IMR-90 (cell line): Measurements from ENCODE around the gene C7orf33. TPM values are rescaled to one million over a fixed set of nuclear protein-coding genes. Genes with fewer than 3 reads are reported as not detected.

Source experiments
- ATAC-seq: fragments of 200-7000 bp; cut with Tn5 transposase; 2 replicates; pipeline ENCODE4 v1.9.1; 2020; ENCODE audit warnings: low read depth, mild to moderate bottlenecking, moderate library complexity
- BruUV-seq: library from RNA; stranded (reverse); fragments of 400-500 nt; replicated peaks from 2 replicates; lab custom pipeline; 2021; lab: Mats Ljungman, UMichigan
- CTCF ChIA-PET: fragments of 300-600 bp; formaldehyde crosslinking; extraction: SDS; loops from one replicate; lab custom pipeline; 2021; ENCODE audit warnings: antibody characterized with exemption; lab: Yijun Ruan, JAX
- POLR2A ChIA-PET: fragments of 300-600 bp; sonication (Branson Sonifier 250); formaldehyde crosslinking; loops from one replicate; lab custom pipeline; 2022; ENCODE audit warnings: antibody characterized with exemption; ENCODE audit not compliant: unreplicated experiment; lab: Charles Lee
- DNase-seq: peaks from one replicate; pipeline ENCODE4 v3.0.0; 2013
- H2AFZ ChIP-seq: replicated peaks from 2 replicates; pipeline ENCODE3; 2013; ENCODE audit warnings: low read length, mild to moderate bottlenecking; ENCODE audit not compliant: poor library complexity
- H2AK5ac ChIP-seq: 2 replicates; pipeline ENCODE4 v1.6.1; 2013; ENCODE audit warnings: low read depth, low read length, inconsistent platforms
- H2AK9ac ChIP-seq: replicated peaks from 2 replicates; pipeline ENCODE3; 2013; ENCODE audit warnings: mild to moderate bottlenecking, low read depth, low read length, moderate library complexity; ENCODE audit not compliant: poor library complexity
- H2BK120ac ChIP-seq: 2 replicates; pipeline ENCODE4 v1.6.1; 2013; ENCODE audit warnings: low read depth, low read length, inconsistent platforms
- H2BK15ac ChIP-seq: 3 replicates; pipeline ENCODE4 v1.6.1; 2013; ENCODE audit warnings: low read depth, low read length, inconsistent platforms
- H2BK20ac ChIP-seq: 2 replicates; pipeline ENCODE4 v1.6.1; 2013; ENCODE audit warnings: low read depth, mild to moderate bottlenecking, inconsistent platforms, low read length, moderate library complexity
- H2BK5ac ChIP-seq: 2 replicates; pipeline ENCODE4 v1.6.1; 2013; ENCODE audit warnings: mild to moderate bottlenecking, low read depth, low read length, inconsistent platforms; ENCODE audit not compliant: poor library complexity, severe bottlenecking
- H3K14ac ChIP-seq: replicated peaks from 2 replicates; pipeline ENCODE4 v1.6.1; 2013; ENCODE audit warnings: low read depth, low read length, inconsistent platforms
- H3K18ac ChIP-seq: 2 replicates; pipeline ENCODE4 v1.6.1; 2013; ENCODE audit warnings: low read depth, low read length, control low read depth
- H3K23ac ChIP-seq: 2 replicates; pipeline ENCODE4 v1.6.1; 2013; ENCODE audit warnings: low read depth, low read length, inconsistent platforms
- H3K27ac ChIP-seq: 2 replicates; pipeline ENCODE4 v1.5.1; 2013; ENCODE audit warnings: mild to moderate bottlenecking, control low read depth, low read length; ENCODE audit not compliant: insufficient read depth
- H3K27me3 ChIP-seq: 2 replicates; pipeline ENCODE4 v1.6.1; 2013; ENCODE audit warnings: low read length; ENCODE audit not compliant: control insufficient read depth, insufficient read depth
- H3K36me3 ChIP-seq: 2 replicates; pipeline ENCODE4 v1.6.1; 2013; ENCODE audit warnings: low read length, mixed read lengths; ENCODE audit not compliant: control insufficient read depth, insufficient read depth
- H3K4ac ChIP-seq: 2 replicates; pipeline ENCODE4 v1.6.1; 2013; ENCODE audit warnings: low read depth, low read length, inconsistent platforms
- H3K4me1 ChIP-seq: 2 replicates; pipeline ENCODE4 v1.6.1; 2013; ENCODE audit warnings: low read length, mixed read lengths; ENCODE audit not compliant: control insufficient read depth, insufficient read depth
- H3K4me2 ChIP-seq: 2 replicates; pipeline ENCODE4 v1.6.1; 2013; ENCODE audit warnings: low read depth, mild to moderate bottlenecking, control low read depth, low read length, moderate library complexity
- H3K4me3 ChIP-seq: 2 replicates; pipeline ENCODE4 v1.5.1; 2013; ENCODE audit warnings: low read depth, mild to moderate bottlenecking, control low read depth, low read length, moderate library complexity; ENCODE audit not compliant: insufficient read depth
- H3K56ac ChIP-seq: 2 replicates; pipeline ENCODE4 v1.6.1; 2013; ENCODE audit warnings: low read length, inconsistent platforms; ENCODE audit not compliant: insufficient read depth; ENCODE audit errors: extremely low read depth
- H3K79me1 ChIP-seq, 2 experiments: 2 replicates each; pipeline ENCODE4 v1.6.1; 2013; ENCODE audit warnings: low read length in 2 of 2, inconsistent platforms in 1 of 2, low read depth in 1 of 2
- H3K9ac ChIP-seq: 2 replicates; pipeline ENCODE4 v1.6.1; 2013; ENCODE audit warnings: low read depth, low read length, control low read depth
- H3K9me1 ChIP-seq: 2 replicates; pipeline ENCODE4 v1.6.1; 2013; ENCODE audit warnings: low read length, inconsistent platforms; ENCODE audit not compliant: insufficient read depth
- H3K9me3 ChIP-seq: 2 replicates; pipeline ENCODE4 v1.6.1; 2013; ENCODE audit warnings: low read length; ENCODE audit not compliant: control insufficient read depth, insufficient read depth
- H4K20me1 ChIP-seq: 2 replicates; pipeline ENCODE4 v1.6.1; 2013; ENCODE audit warnings: low read length, inconsistent platforms; ENCODE audit not compliant: insufficient read depth
- H4K5ac ChIP-seq: 2 replicates; pipeline ENCODE4 v1.6.1; 2013; ENCODE audit warnings: mild to moderate bottlenecking, low read depth, low read length, control low read depth
- H4K8ac ChIP-seq, 2 experiments: 2 replicates each; pipeline ENCODE4 v1.6.1; 2013; ENCODE audit warnings: low read depth in 2 of 2, low read length in 2 of 2, control low read depth in 1 of 2, inconsistent platforms in 1 of 2
- H4K91ac ChIP-seq: 2 replicates; pipeline ENCODE4 v1.6.1; 2013; ENCODE audit warnings: low read depth, low read length, inconsistent platforms; ENCODE audit not compliant: insufficient read depth
- CHD1 ChIP-seq: IDR thresholded peaks from 2 replicates; pipeline ENCODE4 v1.6.1; 2012; ENCODE audit warnings: low read depth, low read length, improper control_type of control experiment
- ELK1 ChIP-seq: fragments of 150-350 bp; IDR thresholded peaks from 2 replicates; pipeline ENCODE4 v1.6.1; 2016; ENCODE audit warnings: low read depth, mild to moderate bottlenecking, low read length, moderate library complexity, borderline replicate concordance
- MAZ ChIP-seq: IDR thresholded peaks from 2 replicates; pipeline ENCODE4 v1.6.1; 2012; ENCODE audit warnings: low read depth, mild to moderate bottlenecking, low read length, improper control_type of control experiment, moderate library complexity, borderline replicate concordance
- MXI1 ChIP-seq: IDR thresholded peaks from 2 replicates; pipeline ENCODE4 v1.6.1; 2012; ENCODE audit warnings: low read depth, mild to moderate bottlenecking, low read length, moderate library complexity, borderline replicate concordance
- NFE2L2 ChIP-seq: fragments of 150-350 bp; IDR thresholded peaks from 2 replicates; pipeline ENCODE4 v1.6.1; 2016; ENCODE audit warnings: low read depth, mild to moderate bottlenecking, low read length
- RAD21 ChIP-seq: IDR thresholded peaks from 2 replicates; pipeline ENCODE4 v1.6.1; 2012; ENCODE audit warnings: low read length, improper control_type of control experiment
- RCOR1 ChIP-seq: IDR thresholded peaks from 2 replicates; pipeline ENCODE4 v1.6.1; 2012; ENCODE audit warnings: mild to moderate bottlenecking, low read length, improper control_type of control experiment; ENCODE audit not compliant: insufficient replicate concordance
- WGBS, 2 experiments: methylation state at CpG; one replicate each; pipeline versions ENCODE4 v1.1.5 to v1.1.7; 2013; ENCODE audit warnings: missing lambda C conversion rate in 2 of 2; ENCODE audit not compliant: insufficient read length in 1 of 2; ENCODE audit errors: extremely low coverage in 2 of 2; 5-methylcytosine and 5-hydroxymethylcytosine counted together
- dilution Hi-C: fragments of 300-500 bp; cut with HindIII; formaldehyde crosslinking; loops from one replicate; pipeline ENCODE4 v1.14.3; 2018; ENCODE audit warnings: low sequenced_read_pairs; ENCODE audit not compliant: unreplicated experiment
- in situ Hi-C: fragments of 300-500 bp; cut with MboI; formaldehyde crosslinking; loops from 3 replicates; pipeline ENCODE4 v1.14.3; 2019; ENCODE audit warnings: low sequenced_read_pairs, inconsistent platforms, mixed read lengths
- intact Hi-C: fragments of 100-400 bp; cut with micrococcal nuclease; formaldehyde crosslinking; loops from 2 replicates; pipeline ENCODE4 v1.10.0; 2022
- polyA plus RNA-seq, 3 experiments: library from polyadenylated mRNA; depleted of rRNA; stranded (reverse); fragments of >200 nt; gene quantifications; 2 replicates each; pipeline ENCODE4 v1.2.3, GENCODE V29; 2012; ENCODE audit warnings: low replicate concordance in 1 of 3
- total RNA-seq: library from RNA; depleted of rRNA; stranded (reverse); fragments of >200 nt; gene quantifications from 2 replicates; pipeline ENCODE4 v1.2.3, GENCODE V29; 2012

Gene C7orf33
- total and polyA plus RNA-seq, 2 of the 4 experiments (the other 2 are of a cell fraction) = not detected

- no TSS peak for BruUV-seq
- Histone ChIP-seq H3K36me3 (no peaks in the 10 kb centered on the region), H3K27ac (no peak overlapping the region), H3K4me1 (no peaks in the 10 kb centered on the region; the same call in 1 of the 2 replicates), H3K9me3 (no peaks in the 10 kb centered on the region), H2AK9ac (no peak overlapping the region), H2AK5ac (no peak overlapping the region), H3K4me3 (no peak overlapping the region), H4K91ac (no peak overlapping the region), H3K79me1 (no peaks in the 10 kb centered on the region; a peak in 1 of 4 replicates), H2BK15ac (no peak overlapping the region), H3K27me3 (no peaks in the 10 kb centered on the region), H3K56ac (no peak overlapping the region), H2BK20ac (no peak overlapping the region), H3K23ac (no peak overlapping the region), H3K4ac (no peak overlapping the region), H3K9ac (no peak overlapping the region), H2BK5ac (no peak overlapping the region), H4K8ac (no peak overlapping the region), H4K5ac (no peak overlapping the region), H3K18ac (no peak overlapping the region), H3K9me1 (no peaks in the 10 kb centered on the region), H2BK120ac (no peak overlapping the region), H3K4me2 (no peak overlapping the region), H2AFZ (no peak overlapping the region), H4K20me1 (no peaks in the 10 kb centered on the region; the same call in 1 of the 2 replicates), H3K14ac (no peak overlapping the region)
- peak; percentile 27 for DNase-seq
- peak; percentile 59 for ATAC-seq
- dilution Hi-C loops (no loop called here), in situ Hi-C loops (no loop called here), intact Hi-C loops (no loop called here)
- ChIA-PET POLR2A (no interaction called here), CTCF (no interaction called here)
- no peak for TF ChIP-seq RAD21
- TF ChIP-seq NFE2L2 = no peak
- TF ChIP-seq RCOR1 = no peak
- TF ChIP-seq CHD1 = no peak
- no peak for TF ChIP-seq MXI1
- no peak for TF ChIP-seq ELK1
- TF ChIP-seq MAZ = no peak
- 69% methylated on average over 2 of the region's 6 CpGs; no CpG with 5 or more reads in 1 of the 2 experiments for WGBS, 2 experiments
These were observed 73.8 kb downstream of the C7orf33 start for GRCh38 chr7:148664324-148664723.
